K562 (cell line): ENCODE results near the gene CLCN6. TPM values are rescaled to one million over a fixed set of nuclear protein-coding genes. Genes with fewer than 3 reads are reported as not detected.
A peak's percentile ranks its signal among the peaks of the same experiment; 100 is the strongest.

Source experiments
- CAMTA2 ChIP-seq: fragments of 250-450 bp; sonication (Bioruptor Pico); conservative IDR thresholded peaks from 2 replicates; pipeline ENCODE4 v1.5.1; 2022
- ETS2 ChIP-seq: IDR thresholded peaks from 2 replicates; pipeline ENCODE4 v1.6.1; 2016; ENCODE audit warnings: borderline replicate concordance, missing genetic modification characterization, mild to moderate bottlenecking, moderate library complexity, missing compliant biosample characterization; ENCODE audit not compliant: poor library complexity, severe bottlenecking
- HDAC3 ChIP-seq: fragments of 450-650 bp; IDR thresholded peaks from 2 replicates; pipeline ENCODE4 v1.6.1; 2018; ENCODE audit warnings: borderline replicate concordance, mild to moderate bottlenecking, moderate library complexity; ENCODE audit not compliant: partially characterized antibody
- ILF3 ChIP-seq: fragments of 450-650 bp; IDR thresholded peaks from 2 replicates; pipeline ENCODE4 v1.6.1; 2018; ENCODE audit warnings: antibody characterized with exemption, mild to moderate bottlenecking, moderate library complexity, borderline replicate concordance
- MCM7 ChIP-seq, 2 experiments: fragments of 450-650 bp; IDR thresholded peaks; 2 replicates each; pipeline ENCODE4 v1.6.1; 2016 to 2018
- MITF ChIP-seq: IDR thresholded peaks from 2 replicates; pipeline ENCODE4 v1.6.1; 2014; ENCODE audit warnings: antibody characterized with exemption
- MXI1 ChIP-seq: IDR thresholded peaks from 2 replicates; pipeline ENCODE4 v1.6.1; 2011; ENCODE audit warnings: low read depth, mild to moderate bottlenecking, improper control_type of control experiment, low read length
- MYC ChIP-seq, 2 experiments: fragments of 250-450 bp in 1 of 2; sonication (Bioruptor Pico) in 1 of 2; IDR thresholded peaks; 2 replicates each; pipeline versions ENCODE4 v1.5.1 to v1.6.1; 2012 to 2021; ENCODE audit warnings: low read depth in 2 of 2, borderline replicate concordance in 1 of 2, improper control_type of control experiment in 1 of 2, low read length in 1 of 2, mild to moderate bottlenecking in 1 of 2, moderate library complexity in 1 of 2
- NFRKB ChIP-seq: fragments of 450-650 bp; IDR thresholded peaks from 2 replicates; pipeline ENCODE4 v1.6.1; 2016; ENCODE audit warnings: low read depth
- PRMT5 ChIP-seq: sonication (generic); formaldehyde crosslinking; IDR thresholded peaks from 2 replicates; pipeline ENCODE4 v1.5.0; 2020; ENCODE audit warnings: missing genetic modification reagents
- SAP30 ChIP-seq: fragments of 200-600 bp; sonication (generic); IDR thresholded peaks from 2 replicates; pipeline ENCODE4 v1.6.1; 2012; ENCODE audit warnings: borderline replicate concordance, low read depth, mild to moderate bottlenecking, moderate library complexity, low read length, control low read depth, inconsistent platforms; ENCODE audit not compliant: insufficient read depth, poor library complexity, severe bottlenecking
- TEAD1 ChIP-seq, 2 experiments: fragments of 450-650 bp in 1 of 2; sonication (generic) in 1 of 2; formaldehyde crosslinking; IDR thresholded peaks; 2 replicates each; pipeline versions ENCODE4 v1.4.0 to v1.8.0; 2020 to 2022; ENCODE audit warnings: mild to moderate bottlenecking in 2 of 2, missing genetic modification reagents in 1 of 2
- TEAD2 ChIP-seq: fragments of 450-650 bp; IDR thresholded peaks from 2 replicates; pipeline ENCODE4 v1.6.1; 2016; ENCODE audit warnings: missing genetic modification characterization, control low read depth, missing compliant biosample characterization
- TFE3 ChIP-seq: fragments of 450-650 bp; formaldehyde crosslinking; IDR thresholded peaks from 2 replicates; pipeline ENCODE4 v1.4.0; 2020; ENCODE audit warnings: mild to moderate bottlenecking, mixed read lengths
- WHSC1 ChIP-seq: IDR thresholded peaks from one replicate; pipeline ENCODE4 v1.6.1; 2012; ENCODE audit warnings: low read length, control low read depth, inconsistent platforms
- ZBTB5 ChIP-seq: fragments of 450-650 bp; IDR thresholded peaks from 2 replicates; pipeline ENCODE4 v1.6.1; 2017; ENCODE audit warnings: antibody characterized with exemption
- ZEB2 ChIP-seq: fragments of 450-650 bp; IDR thresholded peaks from 2 replicates; pipeline ENCODE4 v1.6.1; 2016
- ZNF121 ChIP-seq: sonication (generic); formaldehyde crosslinking; conservative IDR thresholded peaks from 2 replicates; pipeline ENCODE4 v1.8.0; 2022; ENCODE audit warnings: missing genetic modification reagents
- ZNF277 ChIP-seq: fragments of 250-450 bp; sonication (Bioruptor Pico); IDR thresholded peaks from 2 replicates; pipeline ENCODE4 v1.8.0; 2022; ENCODE audit warnings: inconsistent platforms, mild to moderate bottlenecking, moderate library complexity, borderline replicate concordance
- ZNF589 ChIP-seq: fragments of 200-800 bp; sonication (Bioruptor generic); IDR thresholded peaks from 2 replicates; pipeline ENCODE4 v1.6.1; 2016; ENCODE audit warnings: low read depth, missing genetic modification characterization, missing compliant biosample characterization
- ZNF785 ChIP-seq: fragments of 250-450 bp; sonication (Bioruptor Pico); IDR thresholded peaks from 2 replicates; pipeline ENCODE4 v1.4.0; 2020; ENCODE audit warnings: mild to moderate bottlenecking
- polyA plus RNA-seq, 8 experiments: library from polyadenylated mRNA; depleted of rRNA in 4 of 8; stranded (reverse) in 5 of 8; unstranded in 3 of 8; fragments of >200 nt; fragmentation: Nextera tagmentation in 2 of 8; fragmentation: Illumina TruSeq in 1 of 8; extraction: Ambion mirVana in 2 of 8; extraction: Trizol in 1 of 8; gene quantifications; 2 replicates each; pipeline versions ENCODE4 v1.2.1 to v1.2.3, GENCODE V29; 2011 to 2014; ENCODE audit warnings: inconsistent platforms in 1 of 8, missing spikeins in 1 of 8
- total RNA-seq, 7 experiments: library from RNA; depleted of rRNA in 6 of 7; stranded (reverse); fragments of >200 nt in 6 of 7; fragmentation: Illumina TruSeq in 2 of 7; extraction: Trizol in 2 of 7; gene quantifications; 2 replicates each; pipeline versions ENCODE4 v1.2.1 to v1.2.3, GENCODE V29; 2011 to 2021; ENCODE audit warnings: low replicate concordance in 1 of 7

Gene CLCN6
- total and polyA plus RNA-seq, 9 of the 15 experiments (the other 6 are each of a cell fraction or from before 2014, with no cell fraction given): 2.0 to 21.8 (median 13.6) TPM

GRCh38 chr1:11831945-11832725 is 26.1 kb downstream of the CLCN6 start (continued):
- no peak for TF ChIP-seq ZNF277 (CRISPR knock-in tag)
- no peak for TF ChIP-seq CAMTA2 (CRISPR knock-in tag)
- no peak for TF ChIP-seq HDAC3
- no peak for TF ChIP-seq ZBTB5
- 0 out of 2 replicates have a peak, but pooled peaks have one; percentile 23 for TF ChIP-seq MYC (IDR thresholded peaks at IDR 0.05; ENCODE audit: low read depth, low read length)
- no peak for TF ChIP-seq MYC (CRISPR knock-in tag; IDR thresholded peaks at IDR 0.05; ENCODE audit: borderline replicate concordance, low read depth)
- TF ChIP-seq WHSC1: no peak
- no peak for TF ChIP-seq ZNF121 (CRISPR knock-in tag)
- TF ChIP-seq ETS2: no peak
- TF ChIP-seq TEAD2: no peak
- TF ChIP-seq PRMT5 (CRISPR knock-in tag): no peak
- TF ChIP-seq MXI1: no peak
- TF ChIP-seq TFE3 (CRISPR knock-in tag): no peak
- TF ChIP-seq ZEB2: no peak
- no peak for TF ChIP-seq ZNF785
- TF ChIP-seq SAP30: no peak
- no peak for TF ChIP-seq MCM7 (IDR thresholded peaks at IDR 0.05)
- no peak for TF ChIP-seq NFRKB
- no peak for TF ChIP-seq MITF
- TF ChIP-seq TEAD1 (CRISPR knock-in tag; IDR thresholded peaks at IDR 0.05): no peak
- no peak for TF ChIP-seq ZNF589 (CRISPR knock-in tag)
- no peak for TF ChIP-seq ILF3
